ENCODE data around the gene F13B. TPM values are rescaled to one million over a fixed set of nuclear protein-coding genes. Genes with fewer than 3 reads are reported as not detected.
"Not testable (repeated sequence)": the region's sequence is repeated elsewhere in the genome, so short reads cannot be mapped to it uniquely, and the experiment has no call there.

Gene F13B, protein sequence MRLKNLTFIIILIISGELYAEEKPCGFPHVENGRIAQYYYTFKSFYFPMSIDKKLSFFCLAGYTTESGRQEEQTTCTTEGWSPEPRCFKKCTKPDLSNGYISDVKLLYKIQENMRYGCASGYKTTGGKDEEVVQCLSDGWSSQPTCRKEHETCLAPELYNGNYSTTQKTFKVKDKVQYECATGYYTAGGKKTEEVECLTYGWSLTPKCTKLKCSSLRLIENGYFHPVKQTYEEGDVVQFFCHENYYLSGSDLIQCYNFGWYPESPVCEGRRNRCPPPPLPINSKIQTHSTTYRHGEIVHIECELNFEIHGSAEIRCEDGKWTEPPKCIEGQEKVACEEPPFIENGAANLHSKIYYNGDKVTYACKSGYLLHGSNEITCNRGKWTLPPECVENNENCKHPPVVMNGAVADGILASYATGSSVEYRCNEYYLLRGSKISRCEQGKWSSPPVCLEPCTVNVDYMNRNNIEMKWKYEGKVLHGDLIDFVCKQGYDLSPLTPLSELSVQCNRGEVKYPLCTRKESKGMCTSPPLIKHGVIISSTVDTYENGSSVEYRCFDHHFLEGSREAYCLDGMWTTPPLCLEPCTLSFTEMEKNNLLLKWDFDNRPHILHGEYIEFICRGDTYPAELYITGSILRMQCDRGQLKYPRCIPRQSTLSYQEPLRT
- not detected for total RNA-seq

DNA sequence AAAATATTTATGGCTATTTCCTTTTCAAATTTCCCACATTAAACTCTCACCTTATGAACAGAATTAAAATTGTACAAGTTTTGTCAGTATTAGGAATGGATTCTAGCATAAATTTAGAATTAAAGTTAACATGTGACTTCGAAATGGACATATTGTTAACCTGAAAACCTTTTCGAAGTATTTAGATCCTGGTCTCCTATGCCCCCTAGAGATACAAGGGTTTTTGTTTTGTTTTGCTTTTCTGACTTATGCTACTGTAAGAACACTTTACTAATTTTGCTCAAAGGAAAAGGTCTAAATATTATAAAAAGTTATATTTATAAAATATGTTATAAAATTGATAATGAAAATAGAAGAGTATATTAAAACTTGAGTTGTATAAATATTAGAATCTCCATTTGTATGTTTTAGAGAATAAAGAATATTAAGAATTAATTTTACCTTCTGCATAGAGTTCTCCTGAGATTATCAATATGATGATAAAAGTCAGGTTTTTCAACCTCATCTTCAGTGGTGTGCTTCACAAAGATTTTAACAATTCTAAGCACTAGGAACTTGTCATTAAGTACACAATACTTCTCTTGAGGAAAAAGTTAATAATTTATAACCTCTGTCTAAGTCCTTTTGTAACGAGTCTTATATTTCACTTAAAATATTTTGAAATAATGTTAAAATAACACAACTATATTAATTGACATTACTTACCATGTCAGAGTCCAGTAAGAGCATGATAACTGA lies at the start of gene F13B:
Gene F13B (minus strand): TSS at position 542 of the 738 bp plus-strand sequence. CDS start 37 bp downstream, at position 505.
- no peak for ATAC-seq

DNA sequence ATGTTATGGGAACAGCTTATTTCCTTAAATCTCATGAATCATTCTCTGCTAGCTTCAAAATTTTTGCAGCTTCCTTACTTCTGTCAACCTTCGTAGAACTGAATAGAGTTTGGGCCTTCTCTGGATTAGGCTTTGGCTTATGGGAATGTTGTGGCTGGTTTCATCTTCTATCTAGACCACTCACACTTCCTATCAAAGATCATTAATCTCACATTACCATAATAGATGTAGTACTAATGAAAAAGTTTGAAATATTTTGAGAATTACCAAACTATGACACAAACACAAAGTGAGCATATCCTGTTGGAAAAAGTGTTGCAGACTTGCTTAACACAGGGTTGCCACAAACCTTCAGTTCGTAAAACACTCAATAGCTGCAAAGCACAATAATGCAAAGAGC lies 49.1 kb upstream of the F13B start:
- no peak for ATAC-seq

DNA sequence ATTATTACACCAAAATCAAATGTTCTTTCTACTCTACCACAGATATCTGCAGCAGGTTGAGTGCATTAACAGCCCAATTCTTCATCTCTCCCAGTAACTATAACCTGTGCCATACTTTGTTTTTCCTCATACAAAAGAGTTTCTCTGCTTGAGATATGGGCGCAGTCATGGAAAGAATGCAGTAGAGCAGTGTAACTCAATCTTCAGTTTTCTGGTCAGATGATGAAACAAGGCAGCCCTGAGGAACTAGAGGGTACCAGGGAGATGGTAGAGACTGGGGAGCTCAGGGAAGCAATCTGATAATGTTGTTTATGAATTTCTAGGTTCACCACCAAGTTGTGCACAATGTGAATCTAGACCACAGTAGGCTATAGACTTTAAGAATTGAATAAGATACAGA lies 39.8 kb upstream of the F13B start:
- no peak for ATAC-seq

DNA sequence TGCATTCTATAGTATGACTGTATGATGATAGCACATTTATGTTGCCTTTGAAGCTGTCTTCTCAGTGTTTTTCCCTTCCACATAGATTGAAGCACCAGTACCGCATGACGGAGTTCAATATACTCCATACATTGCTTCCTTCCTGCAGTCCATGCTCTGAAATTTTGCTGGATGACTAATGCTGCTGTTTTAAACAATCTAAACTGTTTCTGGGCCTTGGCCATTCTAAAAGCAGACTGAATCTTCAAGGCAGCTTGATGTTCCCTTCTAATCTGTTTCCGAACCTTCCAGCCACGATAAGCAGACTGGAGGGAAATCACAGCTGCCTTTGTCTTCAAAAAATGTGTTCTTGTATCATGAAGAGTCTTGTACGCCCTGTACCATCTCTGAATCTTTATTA lies 36.2 kb upstream of the F13B start:
- no peak for ATAC-seq

DNA sequence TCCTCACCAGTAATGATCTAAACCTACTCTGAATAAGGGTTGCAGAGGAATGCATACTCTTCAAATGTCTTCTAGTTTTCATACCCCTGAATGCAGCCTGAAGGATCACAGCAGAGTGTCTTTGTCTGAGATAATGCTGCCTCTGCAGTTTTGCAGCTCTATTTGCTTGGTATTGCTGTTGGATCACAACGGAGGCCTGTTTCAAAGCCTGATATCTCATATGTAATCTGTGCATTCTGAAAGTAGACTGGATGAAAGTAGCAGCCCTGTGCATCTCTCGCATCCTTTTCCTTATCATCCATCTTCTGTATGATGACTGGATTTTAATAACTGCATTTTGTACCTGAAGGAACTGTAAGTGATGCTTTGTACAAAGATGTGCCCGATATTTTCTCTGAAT lies 34.9 kb upstream of the F13B start:
- ATAC-seq = no peak

DNA sequence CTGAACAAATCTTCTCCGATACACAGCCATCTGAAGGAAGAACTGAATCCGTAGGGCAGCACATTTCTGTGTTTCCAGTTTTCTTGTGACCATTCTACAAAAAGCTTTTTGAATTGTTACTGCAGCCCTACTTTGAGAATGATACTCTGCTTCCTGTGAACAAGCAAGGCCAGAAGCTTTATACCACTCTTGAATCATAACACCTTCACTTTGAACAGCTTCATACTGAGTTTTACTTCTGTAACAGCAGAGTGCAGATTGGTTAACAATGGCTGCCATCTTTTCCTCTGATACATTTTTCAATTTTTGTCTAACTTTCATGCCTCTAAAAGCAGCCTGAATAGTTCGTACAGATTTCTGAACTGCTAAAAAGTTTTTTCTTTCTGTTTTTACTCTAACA lies 33.6 kb upstream of the F13B start:
- no peak for ATAC-seq

DNA sequence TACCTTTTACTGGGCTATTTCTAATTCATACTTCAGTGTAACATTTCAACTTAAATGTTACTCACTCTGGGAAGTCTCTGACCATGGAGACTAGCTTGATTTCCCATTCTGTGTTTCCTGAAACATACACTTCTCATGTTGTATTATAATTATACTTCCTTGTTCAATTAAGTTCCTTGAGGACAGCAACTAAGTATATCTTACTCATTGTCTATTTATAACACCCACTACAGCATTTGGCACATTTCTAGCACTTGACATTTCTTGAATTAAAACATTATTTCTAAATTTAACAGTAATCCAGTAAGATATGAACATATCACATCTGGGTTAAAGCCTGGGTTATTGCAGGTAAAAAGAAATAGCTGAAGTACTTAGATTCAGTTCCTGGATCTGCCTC lies 32.4 kb upstream of the F13B start:
- ATAC-seq = no peak

DNA sequence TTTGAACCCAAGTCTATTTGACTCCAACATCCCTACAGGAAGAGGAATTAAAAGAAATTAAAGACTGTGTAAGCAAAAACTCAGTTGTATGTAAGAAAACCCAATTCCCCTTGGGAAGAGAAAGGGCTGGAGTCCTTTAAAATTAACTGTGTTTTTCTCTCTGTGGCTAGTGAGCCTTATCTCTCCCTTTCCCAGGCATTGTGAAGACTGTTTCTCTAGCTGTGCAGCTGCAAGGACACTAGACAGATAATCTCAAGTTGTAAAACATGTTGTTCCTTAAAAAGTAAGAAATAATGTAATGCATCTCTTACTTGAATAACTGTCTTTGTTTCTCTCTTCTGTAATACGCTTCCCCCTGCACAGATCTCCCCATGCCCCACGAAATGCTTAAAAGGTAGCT lies 29.9 kb upstream of the F13B start:
- not testable (repeated sequence) for ATAC-seq

DNA sequence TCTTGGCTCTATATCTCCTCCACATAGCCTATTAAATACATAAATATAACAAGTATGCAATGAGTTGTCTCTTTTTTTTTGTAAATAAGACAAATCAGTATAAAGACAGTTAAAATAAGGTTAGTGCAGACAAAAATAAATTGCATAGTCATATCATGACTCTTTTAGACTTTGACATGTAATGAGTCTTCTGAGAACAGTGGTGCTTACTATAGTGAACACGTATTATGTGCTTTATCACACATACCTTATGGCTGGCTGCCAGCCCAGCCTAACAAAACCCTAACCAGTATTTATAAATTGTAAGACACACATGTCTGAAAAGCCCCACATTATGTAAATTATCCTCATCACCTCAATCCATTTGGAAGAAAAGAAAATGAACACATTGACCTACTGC lies 29.1 kb upstream of the F13B start:
- ATAC-seq = no peak

DNA sequence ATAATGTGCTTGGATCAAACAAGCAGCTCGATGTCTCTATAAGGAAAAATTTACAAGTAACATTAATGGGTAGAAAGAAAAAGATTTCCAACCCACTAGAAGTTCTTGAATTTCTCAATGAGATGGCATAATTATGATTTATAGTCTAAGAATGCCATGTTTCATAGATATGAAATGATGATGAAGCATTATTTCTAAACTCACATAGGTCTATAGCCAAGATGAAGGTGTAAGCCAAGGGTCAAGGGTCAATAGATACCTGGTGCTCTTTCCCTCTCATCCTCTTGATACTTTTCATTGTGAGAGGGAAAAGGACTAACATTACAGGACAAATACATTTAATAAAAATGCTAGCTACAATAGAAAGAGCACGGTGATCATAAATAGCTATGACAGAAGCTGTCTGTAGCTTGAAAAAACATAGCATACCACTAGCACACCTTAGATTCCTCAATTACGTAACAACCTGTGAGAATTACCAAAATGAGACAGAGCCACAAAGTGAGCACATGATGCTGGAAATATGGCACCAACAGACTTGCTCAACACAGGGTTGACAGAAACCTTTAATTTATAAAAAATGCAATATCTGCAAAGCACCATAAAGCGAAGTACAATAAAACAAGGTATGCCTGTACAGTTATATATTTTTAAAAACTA lies 26.3 kb upstream of the F13B start:
- no peak for ATAC-seq

DNA sequence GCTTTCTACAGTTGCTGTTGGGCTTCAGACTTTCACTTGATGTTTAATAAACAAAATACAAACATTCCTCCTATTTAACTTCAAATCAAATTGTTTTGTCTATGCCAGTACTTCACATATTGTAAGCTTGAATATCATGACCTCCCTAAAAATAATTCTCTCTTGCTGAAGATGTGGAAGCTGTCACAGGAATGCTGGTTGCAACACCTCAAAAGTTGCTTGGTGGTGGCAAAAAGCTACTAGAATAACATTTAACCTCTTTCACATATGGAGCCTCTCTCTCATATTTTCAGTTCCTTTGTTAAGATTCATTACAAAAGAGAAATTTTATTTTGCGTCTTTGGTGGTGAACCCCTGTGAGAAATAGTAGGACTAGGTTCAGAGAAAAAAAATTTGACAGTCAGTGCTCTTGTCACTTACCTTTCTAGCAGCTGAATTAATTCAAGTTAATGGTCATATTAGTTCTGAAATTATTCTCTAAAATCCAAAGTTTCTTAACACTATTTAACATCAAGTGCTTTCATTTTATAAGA lies 25.5 kb upstream of the F13B start:
- ATAC-seq = no peak

DNA sequence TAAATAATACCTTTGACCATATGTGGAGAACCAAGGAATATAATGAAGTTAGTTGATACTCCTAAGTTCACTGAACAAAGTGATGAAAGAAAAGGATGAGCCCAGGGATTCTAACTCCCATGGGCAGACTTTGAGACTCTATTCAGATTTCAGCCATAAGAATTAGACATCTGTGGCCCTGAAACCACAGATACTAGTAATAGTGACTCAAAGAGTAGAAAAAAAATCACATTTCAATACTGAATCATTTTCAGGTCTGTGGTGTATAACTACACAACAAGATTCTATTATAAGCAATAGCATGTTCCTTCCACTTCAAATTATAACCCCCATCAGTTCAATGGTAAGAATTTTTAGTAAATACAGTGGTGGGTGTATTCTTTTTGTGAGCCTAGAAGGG lies 16.4 kb upstream of the F13B start:
- no peak for ATAC-seq

DNA sequence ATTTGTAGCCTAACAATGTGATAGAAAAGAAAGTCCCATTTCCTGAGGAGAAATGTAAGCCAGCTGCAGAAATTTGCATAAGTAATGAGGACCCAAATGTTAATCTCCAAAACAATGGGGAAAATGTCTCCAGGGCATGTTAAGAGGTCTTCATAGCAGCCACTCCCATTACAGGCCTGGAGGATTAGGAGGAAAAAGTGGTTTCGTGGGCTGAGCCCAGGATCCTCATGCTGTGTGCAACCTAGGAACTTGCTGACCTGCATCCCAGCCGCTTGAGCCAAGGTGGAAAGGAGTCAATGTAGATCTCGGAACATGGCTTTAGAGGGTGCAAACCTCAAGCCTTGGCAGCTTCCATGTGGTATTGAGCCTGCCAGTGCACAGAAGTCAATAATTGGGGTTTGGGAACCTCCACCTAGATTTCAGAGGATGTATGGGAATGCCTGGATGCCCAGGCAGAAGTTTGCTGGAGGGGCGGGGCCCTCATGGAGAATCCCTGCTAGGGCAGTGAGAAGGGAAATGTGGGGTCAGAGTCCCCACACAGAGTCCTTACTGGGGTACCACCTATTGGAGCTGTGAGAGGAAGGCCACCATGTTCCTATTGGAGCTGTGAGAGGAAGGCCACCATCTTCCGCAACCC lies 14.2 kb upstream of the F13B start:
- ATAC-seq = no peak

DNA sequence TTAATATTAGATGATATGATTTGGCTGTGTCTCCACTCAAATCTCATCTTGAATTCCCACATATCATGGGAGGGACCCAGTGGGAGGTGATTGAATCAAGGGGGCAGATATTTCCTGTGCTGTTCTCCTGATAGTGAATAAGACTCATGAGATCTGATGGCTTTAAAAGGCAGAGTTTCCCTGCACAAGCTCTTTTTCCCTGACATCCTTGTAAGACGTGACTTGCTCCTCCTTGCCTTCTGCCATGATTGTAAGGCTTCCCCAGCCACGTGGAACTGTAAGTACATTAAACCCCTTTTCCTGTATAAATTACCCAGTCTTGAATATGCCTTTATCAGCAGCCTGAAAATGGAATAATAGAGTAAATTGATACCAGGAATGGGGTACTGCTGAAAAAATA lies 13.3 kb upstream of the F13B start:
- no peak for ATAC-seq

DNA sequence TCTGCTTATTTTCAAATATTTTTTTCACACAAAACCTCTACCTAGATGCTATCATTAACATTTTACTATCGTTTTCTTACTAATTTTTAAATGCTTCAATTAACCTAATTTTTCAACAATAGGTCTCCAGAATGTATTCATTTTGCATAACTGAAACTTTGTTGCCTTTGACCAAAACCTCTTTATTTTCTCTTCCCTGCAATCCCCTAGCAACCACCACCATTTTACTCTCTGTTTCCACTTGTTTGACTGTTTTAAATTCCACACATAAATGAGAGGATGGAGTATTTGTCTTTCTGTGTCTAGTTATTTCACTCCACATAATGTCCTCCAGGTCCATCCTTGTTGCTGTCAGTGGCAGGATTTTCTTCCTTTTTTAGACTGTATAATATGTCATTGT lies 9.5 kb upstream of the F13B start:
- ATAC-seq = no peak

DNA sequence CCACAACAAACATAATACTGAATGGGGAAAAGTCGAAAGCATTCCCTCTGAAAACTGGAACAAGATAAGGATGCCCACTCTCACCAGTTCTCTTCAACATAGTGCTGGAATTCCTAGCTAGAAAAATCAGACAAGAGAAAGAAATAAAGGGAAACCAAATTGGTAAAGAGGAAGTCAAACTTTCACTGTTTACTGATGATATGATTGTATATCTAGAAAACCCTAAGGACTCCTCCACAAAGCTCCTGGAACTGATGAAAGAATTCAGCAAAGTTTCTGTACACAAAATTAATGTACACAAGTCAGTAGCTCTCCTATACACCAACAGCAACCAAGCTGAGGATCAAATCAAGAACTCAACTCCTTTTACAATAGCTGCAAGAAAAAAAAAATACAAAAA lies 6.9 kb upstream of the F13B start:
- no peak for ATAC-seq

DNA sequence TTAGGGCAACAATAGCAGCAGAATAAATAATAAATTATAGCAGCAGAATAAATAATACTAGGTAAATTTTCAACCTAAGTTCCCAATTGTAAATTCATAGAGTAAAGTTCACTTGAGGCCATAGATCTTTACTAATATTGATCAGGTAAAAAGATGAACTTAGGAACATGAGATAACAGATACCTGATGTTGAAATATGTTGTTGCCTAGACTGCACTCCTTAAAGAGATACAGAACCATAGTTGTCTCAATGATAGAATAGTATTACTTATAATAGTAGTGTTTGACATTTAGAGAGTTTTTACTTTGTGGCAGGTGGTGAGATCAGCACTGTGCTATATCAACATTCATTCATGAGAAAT lies 378 bp upstream of the F13B start:
- ATAC-seq = no peak

DNA sequence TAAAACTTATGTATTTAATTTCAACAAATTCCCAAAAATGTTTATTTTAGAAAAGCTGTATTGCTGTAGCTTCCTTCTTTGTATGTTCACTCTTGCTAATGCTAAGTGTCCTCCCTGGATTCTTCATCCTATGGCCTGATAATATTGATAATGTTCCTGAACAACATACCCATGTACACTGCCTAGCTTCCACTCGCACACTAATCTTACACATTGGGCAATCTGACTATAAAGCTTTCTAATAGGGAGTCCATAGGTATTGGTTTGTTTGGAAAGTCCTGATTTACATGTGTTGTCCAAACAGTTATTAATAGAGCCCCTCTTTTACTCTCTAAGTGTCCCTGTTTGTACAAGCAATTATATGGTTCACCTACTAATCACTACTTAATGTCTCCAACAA lies 783 bp downstream of the F13B start:
- no peak for ATAC-seq

DNA sequence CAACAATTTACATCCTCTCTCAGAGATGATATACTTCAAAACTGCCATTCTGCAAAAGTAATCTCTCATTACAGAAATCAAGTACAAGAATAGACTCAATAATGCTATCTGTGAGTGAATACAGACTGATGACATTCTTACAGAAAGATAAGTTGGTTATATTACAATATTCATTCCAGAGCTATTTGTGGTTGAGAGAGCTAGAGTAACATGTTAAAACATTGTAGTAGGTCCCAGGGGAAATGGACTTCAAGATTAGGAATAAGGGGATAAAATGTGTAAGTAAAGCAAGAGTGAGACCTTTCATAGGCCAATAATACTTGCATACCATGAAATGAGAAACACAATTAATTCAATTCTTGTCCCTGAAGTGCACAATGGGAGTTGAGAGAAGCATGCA lies 1.5 kb downstream of the F13B start:
- ATAC-seq = no peak

DNA sequence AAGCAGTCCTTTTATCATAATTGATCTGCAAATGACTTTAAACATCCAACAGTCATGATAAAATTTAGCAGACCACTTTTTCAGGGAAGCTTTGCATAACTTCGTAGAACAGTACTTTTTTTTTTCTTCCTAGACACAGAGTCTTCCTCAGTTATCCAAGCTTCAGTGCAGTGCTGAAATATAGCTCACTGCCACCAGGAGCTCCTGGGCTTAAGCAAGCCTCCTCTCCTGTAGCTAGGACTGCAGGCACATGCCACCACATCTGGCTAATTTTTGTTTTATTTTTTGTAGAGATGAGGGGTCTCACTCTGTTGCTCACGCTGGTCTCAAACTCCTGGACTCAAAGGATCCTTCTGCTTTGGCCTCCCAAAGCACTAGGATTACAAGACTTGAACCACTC lies 3.8 kb downstream of the F13B start:
- no peak for ATAC-seq

DNA sequence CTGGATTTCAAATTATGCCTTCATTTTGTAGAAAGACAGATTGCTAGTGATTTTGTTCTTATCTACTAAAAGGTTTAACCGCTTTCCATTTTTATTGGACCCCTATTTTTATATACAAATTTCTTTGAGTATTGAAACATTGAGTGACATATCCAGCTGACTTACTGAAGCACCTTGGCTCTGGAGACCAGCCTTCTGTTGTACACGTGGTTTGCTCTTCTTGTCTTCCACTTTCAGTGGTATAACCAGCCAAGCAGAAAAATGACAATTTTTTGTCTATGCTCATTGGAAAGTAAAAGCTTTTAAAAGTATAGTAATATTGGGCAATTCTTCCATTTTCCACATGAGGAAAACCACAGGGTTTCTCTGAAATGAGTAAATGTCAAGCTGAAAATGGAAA lies 4.4 kb downstream of the F13B start:
- ATAC-seq = no peak

DNA sequence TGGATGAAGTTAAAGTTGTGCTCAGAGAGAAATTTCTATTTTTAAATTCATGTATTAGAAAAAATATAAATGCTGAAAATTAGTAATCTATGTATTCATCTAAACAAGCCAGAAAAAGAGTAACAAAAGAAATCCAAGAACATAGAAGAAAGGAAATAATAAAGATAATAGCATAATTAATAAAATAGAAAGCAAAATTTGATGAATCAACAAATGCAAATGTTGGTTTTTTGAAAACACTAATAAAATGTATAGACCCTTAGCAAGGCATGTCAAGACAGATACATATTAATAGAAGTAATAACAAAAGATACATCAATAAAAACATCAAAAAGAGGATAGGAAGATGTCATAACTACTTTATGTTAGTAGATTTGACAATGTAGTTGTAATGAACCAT lies 18.0 kb downstream of the F13B start:
- no peak for ATAC-seq

Data from esophagus mucosa (tissue), 1 donor.